Measurements from ENCODE around the gene GPR3.

DNA sequence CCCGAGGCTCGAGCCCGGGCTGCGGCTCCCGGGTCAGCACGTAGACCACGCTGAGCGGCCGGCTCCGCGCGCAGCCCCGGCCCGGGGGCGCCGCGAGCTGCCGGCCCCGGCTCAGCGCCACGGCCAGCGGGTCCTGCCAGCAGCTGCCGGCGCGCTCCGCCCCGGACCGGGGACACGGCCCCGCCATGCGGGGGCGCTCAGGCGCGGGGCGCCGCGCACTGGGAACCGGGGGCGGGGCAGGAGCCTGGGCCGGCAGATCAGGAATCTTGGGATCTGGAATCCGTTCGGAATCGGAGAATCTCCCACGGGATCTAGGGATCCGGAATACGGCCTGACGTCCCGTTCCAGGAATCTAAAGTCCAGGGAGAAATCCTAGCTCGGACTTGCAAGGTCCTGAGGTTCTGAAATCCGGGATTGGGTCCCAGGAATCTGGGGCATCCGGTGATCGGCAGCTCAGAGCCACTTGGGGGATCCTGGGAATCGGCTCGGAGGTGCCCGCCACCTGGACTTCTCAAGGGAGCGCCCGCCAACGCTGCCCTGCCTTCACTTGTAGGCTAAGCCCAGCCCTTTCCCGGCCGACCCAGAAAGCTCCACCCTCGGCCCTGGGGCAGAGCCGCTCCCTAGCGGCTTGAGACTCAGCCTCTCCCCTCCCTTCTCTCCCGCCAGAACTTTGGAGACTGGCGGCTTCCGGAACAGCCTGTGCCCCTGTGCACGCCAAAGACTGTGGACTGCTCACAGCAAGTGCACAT lies 25.8 kb upstream of the GPR3 start, which contains the start of gene MAP3K6:
- TF ChIP-seq FUBP1 (CRISPR knock-in tag; IDR thresholded peaks at IDR 0.05; ENCODE audit: borderline replicate concordance) (no peak), HNRNPH1 (optimal IDR thresholded peaks at IDR 0.05; ENCODE audit: low read depth, low read length) (no peak), NR3C1 (CRISPR knock-in tag; IDR thresholded peaks at IDR 0.05) (no peak), GRHL1 (CRISPR knock-in tag; conservative IDR thresholded peaks at IDR 0.05) (no peak)
